HK-2 (cell line): Measurements from ENCODE around the gene UBN1.

ENCODE experiments used
- DNase-seq: peaks from one replicate; pipeline ENCODE4 v3.0.0-alpha.2; 2018; ENCODE audit not compliant: unreplicated experiment

UBN1 gene

DNA sequence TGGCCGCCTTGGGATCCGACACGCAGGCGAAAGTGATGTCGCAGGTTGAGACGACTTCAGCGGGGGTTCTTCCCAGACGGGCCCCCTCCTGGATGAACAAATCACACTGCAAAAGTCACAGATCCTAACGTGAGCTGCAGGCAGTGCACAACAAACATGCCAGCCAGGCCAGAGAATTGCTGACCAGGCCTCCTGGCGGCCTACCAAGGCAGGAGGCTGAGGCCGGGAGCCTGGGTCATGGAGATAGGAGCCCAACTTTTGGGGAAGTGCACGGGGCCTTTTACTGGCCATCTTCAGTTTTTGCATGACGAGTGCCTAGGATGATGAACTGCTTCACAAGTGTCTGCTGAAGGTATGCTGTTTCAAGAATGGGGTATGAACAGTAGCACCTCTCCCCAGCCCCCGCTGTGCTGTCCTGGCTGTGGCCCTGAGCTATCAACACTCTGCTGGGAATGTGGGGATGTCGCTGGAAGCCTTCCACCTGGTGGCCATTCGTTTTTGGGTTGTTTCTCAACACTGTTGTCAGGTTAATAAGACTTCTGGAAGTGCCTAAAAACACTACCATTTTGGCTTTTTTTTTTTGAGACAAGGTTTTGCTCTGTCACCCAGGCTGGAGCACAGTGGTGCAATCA is 32.6 kb upstream of the UBN1 start:
- DNase-seq, result no peak

DNA sequence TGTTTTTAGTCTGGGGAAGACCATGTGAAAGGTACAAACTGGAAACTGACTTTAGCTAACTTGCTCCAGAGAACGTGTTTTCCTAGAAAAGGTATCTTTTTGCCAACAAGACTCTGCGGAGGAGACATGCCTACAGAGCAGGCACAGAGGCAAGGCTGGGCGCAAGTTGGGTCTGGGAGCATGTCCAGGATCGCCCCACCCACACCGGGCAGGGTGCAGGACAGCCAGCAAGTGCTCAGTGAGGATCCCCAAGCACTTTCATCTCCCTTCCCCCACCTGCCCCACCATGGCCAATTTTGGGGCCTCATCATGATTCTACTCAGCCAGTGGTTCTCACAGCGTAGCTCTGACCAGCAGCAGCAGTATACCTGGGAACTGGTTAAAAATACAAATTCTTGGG is 26.6 kb upstream of the UBN1 start:
- no peak for DNase-seq

DNA sequence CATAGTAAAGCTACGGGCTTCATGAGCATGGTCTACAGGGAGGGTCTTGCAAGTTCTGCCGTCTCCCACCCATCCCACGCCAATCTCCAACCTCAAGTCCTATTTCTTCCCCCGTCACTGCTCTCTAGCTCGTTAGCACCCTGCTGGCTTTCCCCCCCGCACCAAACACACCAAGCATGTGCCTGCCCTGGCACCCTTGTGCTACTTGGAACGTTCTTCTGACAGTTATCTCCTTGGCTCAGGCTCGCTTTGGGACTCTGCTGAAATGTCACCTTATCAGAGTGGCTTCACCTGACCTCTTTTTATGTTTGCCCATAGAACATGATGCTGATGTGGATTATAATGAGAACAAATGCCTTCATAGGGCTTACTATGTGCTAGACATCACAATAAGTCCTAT is 22.1 kb upstream of the UBN1 start:
- no peak for DNase-seq

DNA sequence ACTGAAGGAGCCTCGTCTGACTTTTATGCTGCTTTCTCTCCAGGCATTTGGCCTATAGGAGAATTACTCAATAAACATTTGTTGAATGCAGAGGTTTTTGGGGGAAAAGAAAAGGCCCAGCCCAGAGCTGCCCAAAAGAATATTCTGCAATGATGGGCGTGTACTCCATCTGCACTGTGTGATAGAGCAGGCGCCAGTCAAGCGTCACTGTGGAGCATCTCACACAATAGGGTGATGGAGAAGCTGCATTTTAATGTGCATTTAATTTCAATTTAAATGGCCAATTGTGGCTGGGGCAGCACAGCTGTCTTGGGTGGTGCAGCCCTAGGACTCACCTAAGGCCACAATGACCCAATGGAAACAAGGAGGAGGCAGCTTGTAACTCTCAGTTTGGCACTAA is 20.8 kb upstream of the UBN1 start:
- DNase-seq, result no peak

DNA sequence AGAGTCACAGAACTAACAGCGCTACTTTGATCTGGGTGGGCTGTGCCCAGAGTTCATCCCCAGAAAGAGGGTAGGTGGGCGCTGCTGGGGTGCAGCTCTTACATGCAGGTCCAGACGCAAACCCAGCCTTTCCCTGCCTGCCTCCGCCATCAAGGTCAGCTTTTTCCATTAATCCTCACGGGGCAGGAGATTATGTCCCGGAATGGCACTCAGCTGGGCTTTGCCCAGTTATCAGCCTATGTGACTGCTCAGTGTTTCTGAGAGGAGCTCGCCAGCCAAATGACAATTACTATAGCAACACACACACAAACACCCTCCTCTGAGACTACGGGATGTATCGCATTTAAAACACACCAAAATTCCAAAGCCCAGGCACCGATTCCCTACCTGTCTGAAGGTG is 20.3 kb upstream of the UBN1 start:
- no peak for DNase-seq

DNA sequence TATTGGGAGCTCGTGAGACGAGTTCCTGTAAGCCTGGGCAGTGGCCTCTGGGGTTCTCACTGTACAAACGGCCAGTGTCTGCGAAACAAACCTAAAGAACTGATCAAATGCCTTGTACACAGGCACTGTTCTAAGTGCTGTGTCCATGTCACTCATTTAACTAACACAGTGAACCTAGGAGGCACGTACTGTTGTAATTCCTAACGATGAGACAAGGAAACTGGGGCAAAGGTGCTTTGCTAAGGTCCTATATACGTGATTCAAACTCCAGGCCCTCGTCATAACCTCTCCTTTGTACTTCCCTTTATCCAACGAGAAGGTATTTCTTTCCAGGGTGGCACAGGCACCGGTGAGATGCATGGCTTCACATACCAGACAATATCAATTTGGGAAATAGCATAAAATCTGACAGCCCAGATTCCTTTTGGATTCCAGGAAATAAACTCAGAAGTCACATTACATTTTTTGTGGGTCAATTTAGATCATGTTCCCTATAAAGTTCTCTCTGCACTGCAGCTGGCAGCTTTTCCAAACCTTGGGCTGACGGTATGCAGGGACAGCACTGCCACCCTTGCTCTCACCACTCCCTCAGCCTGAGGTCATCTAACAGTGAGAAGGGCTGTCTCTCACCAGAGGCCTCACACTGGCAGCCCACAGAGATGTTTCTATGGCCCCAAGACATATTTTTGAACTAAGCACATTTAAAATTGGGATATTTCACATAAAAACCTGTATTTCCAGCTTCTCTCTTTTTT is 18.5 kb upstream of the UBN1 start:
- no peak for DNase-seq

DNA sequence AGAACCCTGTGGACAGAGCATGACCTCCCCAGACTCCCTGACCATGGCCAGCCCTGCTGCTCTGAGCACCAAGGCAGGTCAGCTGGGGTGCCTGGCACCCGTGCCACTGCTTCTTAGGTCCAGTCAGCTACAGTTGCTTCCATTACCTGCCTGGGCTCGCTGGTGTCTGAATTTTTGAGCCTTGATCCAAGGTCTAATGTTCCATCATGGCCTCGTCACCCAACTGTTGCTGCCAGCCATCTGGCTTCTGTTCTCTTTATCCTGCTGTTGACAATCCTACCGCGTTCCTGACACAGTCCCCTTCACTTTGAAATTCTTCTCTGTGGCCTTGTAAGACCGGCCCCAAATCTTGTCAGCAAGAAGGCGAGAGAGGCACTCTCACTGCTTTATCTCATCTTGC is 16.9 kb upstream of the UBN1 start:
- no peak for DNase-seq

DNA sequence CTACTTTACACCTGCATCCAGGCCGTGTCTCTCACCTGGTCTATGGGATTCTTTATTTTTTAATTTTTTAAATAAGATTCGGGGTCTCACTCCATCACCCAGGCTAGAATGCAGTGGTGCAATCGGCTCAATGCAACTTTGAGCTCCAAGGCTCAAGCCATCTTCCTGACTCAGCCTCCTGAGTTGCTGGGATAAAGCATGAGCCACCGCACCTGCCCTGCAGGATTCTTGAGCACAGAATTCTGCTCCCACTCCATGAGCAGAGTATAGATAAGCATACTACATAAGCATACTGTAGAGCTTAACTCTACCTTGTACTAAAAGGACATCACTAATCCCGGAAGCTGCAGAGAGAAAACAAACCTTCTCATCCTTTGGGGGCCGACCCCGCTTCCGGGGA is 15.7 kb upstream of the UBN1 start:
- DNase-seq, result no peak

DNA sequence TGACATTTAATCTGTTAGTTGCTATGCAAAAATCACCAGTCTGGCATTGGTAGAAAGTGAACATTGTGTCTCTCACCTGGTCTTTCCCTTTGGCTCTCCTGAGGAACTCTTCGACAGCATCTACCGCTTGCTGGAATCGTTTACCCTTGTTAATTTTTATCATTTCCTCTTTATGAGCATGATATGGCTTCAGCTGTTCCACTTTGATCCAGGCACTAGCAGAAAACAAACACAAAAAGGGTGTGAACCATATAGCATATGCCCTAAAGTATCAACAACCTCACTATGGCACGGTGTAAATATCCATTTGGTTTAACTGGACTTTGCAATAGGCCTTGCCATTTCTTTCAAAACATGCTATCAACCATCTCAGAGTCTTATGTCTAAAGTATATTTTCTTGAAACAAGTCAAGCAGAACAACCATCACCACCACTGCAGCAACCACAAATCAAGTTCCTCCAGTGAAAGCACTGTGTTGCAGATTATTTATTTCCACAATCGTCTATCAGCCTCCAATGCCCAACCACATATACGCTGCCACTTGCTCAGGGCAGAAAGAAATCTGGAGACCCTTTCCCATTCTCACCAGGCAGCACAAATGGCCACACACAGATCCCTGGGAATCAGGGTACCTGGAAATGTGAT is 14.5 kb upstream of the UBN1 start:
- DNase-seq, result no peak

DNA sequence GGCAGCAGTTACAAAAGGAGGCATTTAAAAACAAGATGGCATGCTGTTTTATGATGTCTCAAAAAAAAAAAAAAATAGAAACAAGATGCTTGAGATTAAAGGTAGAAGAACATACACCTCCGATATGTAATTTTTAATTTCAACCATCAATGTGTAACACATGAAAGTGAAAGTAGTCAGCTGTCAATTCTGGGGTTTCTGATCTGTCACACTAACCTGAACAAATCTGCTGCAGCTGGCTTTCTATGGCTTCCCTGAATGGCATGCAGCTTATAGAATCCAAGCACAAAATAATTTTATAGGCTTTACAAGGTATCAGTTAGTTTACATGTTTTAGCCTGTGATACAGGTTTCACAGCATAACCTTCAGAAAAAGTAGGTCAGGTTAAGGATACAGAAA is 13.7 kb upstream of the UBN1 start:
- DNase-seq, result no peak

DNA sequence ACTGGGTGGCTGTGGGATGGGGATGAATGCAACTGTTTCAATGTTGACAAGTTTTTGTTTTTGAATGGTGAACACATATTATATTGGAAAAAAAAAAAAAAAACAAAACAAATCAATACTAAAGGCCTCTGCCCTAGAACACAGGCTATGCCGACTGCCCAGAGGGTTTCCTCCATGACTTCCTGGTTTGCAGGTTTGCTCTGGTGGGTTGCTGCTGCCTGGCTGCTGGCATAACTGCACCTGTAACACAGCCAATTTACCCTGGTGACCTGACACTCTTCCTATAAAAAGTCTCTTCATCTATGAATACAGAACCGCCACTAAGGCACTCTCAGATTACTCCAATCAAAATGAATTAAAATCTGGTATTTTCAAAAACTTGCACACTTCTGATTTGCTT is 10.6 kb upstream of the UBN1 start:
- no peak for DNase-seq

DNA sequence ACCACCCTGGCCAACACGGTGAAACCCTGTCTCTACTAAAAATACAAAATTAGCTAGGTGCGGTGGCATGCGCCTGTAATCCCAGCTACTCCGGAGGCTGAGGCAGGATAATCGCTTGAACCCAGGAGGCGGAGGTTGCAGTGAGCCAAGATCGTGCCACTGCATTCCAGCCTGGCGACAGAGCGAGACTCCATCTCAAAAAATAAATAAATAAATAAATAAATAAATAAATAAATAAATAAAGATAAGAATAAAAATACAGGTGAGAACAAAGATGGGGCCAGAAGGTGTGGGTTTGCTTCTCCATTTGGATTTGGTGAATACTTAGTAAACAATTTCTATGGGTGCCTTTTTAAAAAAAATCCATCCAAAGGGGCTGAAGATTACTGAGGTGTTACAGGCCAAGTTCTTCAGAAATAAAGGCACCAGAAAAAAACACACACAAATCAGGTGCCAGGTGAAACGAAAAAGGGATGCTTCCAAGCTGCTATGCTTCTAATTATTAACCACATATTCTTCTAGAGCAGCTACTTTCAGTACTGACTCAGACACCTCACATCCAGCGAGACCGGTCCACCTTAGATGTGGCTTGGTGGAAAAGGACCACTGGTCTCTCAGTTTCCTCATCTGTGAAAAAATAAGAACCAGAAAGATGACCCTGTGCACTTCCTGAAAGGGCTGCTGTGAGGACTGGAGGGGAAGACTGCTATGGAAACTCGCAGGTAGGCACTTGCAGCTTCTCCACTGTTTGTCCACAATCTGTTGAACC is 9.4 kb upstream of the UBN1 start:
- DNase-seq, result peak; percentile 31

DNA sequence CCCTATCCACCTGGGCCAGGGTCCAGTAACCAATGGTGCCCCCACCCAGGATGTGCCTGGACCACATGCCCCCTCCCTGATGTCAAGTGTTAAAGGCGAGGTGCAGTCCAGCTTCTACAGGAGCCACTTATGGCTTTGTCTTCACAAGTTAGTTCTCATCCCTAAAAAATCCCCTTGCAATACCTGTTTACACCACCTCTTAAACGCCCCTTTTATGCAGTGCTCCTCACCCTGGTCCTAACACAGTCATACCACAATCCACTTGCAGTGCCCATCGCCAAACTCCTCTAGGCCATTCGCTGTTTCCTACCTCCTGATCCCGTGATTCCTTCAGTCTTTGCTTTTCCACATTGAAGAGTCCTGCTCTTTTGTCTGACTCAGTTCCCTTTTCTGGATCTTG is 7.3 kb upstream of the UBN1 start:
- no peak for DNase-seq

DNA sequence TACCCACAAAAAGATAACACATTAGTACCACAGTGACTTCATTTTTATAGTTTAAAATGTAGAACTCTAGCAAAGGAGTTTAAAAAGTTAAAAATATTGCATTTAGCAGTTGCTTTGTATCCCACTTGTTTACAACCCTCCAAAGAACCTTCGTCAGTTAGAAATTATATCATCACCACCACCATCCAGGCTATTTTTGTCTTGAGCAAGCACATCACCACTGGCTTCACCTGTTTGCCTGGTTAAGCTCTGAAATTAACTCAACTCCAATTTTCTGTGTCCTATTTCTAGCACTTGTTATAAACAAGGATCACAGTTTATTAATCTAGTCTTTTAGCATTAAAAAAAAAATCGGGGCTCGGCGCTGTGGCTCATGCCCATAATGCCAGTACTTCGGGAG is 6.3 kb upstream of the UBN1 start:
- no peak for DNase-seq

DNA sequence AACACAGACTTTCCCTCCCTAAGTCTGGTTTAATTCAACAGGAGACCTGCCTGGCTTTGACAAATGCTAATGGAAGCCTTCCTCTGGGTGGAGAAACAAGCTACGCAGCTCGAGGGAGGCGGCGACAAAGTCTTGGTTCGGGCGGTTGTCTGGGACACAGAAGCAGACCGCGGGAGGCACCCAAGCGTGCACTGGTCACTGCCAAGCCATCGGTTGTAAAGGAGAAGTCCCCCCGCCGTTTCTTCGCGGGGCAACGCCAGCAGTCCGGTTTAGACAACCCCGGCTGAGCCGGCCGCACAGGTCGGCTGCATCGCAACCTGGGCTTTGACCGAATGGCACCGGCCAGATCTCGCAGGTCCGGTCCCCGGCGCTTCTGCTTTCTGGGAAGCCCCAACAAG is 779 bp upstream of the UBN1 start:
- DNase-seq, result peak; percentile 68

DNA sequence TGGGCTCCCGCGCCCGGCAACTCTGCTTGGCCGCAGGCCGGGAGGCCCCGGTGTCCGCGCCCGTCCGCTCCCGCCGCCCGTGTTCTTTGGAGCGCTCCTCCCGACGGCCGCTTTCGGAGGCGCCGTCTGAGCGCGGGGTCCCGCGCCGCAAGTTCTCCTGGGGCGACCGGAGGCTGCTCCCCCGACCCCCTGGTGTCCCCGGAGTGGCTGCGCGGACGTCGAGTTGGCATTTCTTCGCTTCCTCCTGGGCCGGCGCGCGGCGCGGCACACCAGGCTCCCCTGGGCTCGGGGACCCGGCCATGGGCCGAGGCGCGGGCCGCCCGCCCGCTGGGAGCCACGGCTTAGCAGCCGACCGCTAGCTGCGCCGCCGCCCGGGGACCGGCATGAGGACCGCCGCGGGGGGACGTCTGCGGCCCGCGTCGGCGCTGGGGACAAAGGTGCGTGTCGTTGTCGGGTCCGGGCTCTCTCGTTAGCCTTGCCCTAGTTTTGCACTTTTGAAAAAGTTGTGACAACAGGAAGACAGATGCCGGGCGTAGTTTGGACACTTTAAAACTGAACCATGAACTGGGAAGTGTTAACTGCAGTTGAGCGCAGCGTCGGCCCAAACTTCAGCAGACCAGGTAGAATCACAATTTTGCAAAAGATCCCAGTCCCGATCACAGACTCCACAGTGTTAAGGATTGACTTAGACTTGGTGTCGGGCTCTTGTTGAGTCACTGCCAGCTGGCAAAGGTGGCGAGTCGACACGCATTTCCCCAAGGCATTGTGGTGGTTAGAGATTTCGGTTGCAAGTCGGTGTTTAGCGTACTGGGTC is 700 bp downstream of the UBN1 start:
- peak; percentile 32 for DNase-seq

DNA sequence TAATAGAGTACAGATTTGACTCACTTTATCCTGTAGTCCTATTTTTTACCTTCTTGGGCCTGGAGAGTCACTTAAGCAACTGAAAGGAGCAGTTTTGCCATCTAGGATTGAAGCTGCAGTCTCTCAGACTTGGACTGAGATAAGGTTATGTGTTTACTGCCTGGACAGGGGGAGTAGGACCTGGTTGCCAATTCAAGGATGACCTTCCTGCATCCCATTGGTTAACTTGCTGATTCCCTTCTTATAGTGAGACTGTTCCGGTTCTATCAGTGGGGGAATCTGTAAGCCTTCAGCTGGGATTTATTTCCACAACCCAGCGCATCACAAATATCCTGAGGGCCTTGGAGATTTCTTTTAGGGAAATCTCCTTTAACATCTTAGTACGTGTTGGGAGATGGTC is 2.9 kb downstream of the UBN1 start:
- no peak for DNase-seq

DNA sequence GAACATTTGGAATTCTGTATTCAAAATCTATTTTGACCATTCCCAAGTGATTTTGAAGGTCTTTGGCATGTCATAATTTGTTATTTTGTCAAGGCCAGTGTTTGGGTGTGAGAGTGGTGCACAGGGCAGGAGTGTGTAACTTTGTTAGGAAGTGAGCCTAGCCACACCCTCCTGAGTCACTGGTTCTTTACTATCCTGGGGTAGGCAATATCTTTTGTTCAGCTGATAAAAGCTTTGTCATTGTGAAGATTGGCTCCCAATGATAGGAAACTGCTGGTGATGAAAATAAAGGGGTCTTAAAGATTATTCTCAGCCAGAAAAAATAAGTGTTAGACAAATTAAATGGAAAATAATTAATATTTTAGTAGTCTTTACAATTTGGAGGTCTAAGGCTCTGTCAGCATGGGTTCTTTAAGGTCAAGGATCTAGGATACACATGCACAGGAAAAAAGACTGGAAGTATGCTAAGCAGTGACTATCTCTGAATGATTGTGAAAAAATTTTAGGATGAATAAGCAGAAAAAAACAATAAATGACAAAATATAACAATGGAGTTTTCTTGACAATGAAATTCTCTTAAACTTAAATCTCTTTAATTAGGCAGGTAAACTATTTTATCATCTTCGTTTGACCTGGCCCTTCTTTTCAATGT is 5.1 kb downstream of the UBN1 start:
- no peak for DNase-seq

DNA sequence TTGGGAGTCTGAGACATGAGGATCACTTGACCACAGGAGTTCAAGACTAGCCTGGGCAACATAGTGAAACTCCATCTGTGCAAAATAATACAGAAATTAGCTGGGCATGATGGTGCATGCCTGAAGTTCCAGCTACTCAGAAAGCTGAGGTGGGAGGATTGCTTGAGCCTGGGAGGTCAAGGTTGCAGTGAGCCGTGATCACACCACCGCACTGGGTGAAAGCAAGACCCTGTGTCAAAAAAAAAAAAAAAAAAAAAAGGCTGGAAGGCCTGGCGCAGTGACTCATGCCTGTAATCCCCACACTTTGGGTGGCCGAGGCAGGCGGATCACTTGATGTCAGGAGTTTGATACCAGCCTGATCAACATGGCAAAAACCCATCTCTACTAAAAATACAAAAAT is 8.1 kb downstream of the UBN1 start:
- DNase-seq, result no peak

DNA sequence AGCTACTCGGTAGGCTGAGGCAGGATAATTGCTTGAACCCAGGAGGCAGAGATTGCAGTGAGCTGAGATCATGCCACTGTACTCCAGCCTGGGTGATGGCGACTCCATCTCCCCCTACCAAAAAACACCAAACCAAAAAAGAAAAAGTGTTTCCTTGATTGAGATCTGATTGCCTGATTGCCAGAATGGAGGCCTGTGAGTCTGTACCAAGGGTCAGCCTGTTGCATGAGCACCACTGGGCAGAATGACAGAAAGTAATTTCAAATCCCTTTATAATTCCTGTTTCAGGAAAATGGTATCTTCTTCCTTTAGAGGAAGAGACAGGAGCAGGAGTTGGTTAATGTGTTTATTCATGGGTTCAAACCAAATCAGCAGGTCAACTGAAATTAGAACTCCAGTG is 8.5 kb downstream of the UBN1 start:
- DNase-seq, result no peak

DNA sequence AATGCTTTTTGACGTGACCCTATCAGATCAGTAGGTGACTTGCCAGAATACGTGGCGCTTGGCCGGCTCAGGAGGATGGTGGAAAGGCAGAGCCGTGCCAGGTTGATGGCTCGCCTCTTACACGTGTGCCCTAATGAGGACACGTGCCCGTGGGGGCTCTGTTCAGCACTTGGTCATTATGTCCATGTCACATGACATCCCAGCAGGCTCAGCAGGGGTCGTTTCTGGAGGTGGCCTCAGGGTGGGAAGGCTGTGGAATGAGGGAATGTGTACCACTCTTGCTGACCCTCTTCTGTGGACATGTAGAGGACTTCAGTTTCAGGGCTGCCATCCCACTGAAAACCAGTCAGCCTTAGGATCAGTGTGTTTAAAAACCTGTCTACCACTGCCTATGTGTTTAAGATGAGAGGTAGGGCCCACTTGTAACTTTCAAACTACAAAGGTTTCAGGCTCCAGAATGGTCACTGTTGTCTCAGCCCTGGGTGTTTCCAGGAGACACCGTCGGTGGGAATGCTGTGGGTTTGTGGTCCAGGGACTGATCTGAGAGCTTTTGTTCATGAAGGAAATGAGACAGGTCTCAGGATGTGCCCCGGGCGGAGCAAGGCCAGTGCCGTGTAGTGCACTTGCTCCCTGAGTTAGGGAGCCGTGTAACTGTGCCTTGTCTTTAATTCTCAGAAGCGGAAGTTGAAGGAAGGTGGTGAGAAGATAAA is 12.1 kb downstream of the UBN1 start:
- DNase-seq, result no peak
